A549 (cell line): Measurements from ENCODE around the gene SORL1.

Experiments used
- ESRRA ChIP-seq: fragments of 150-350 bp; IDR thresholded peaks from 2 replicates; pipeline ENCODE4 v1.6.1; 2014; ENCODE audit warnings: mild to moderate bottlenecking, low read length, borderline replicate concordance
- POLR2A ChIP-seq: IDR thresholded peaks from 2 replicates; pipeline ENCODE4 v1.6.1; 2012; ENCODE audit warnings: mild to moderate bottlenecking, low read length

GRCh38 chr11:121408830-121409229, 43.3 kb upstream of the SORL1 start:
- TF ChIP-seq POLR2A (no peak), ESRRA (no peak)
